BE2C (cell line): Measurements from ENCODE around the gene FKBP6.

Source experiments
- DNase-seq: peaks from one replicate; pipeline ENCODE4 v3.0.0-alpha.2; 2020
- H3K27me3 ChIP-seq: fragments of 250-450 bp; sonication (Bioruptor Pico); 2 replicates; pipeline ENCODE4 v1.5.1; 2020; ENCODE audit warnings: mild to moderate bottlenecking
- H3K36me3 ChIP-seq: fragments of 250-450 bp; sonication (Bioruptor Pico); 2 replicates; pipeline ENCODE4 v1.5.1; 2020; ENCODE audit warnings: mild to moderate bottlenecking
- H3K4me1 ChIP-seq: fragments of 250-450 bp; sonication (Bioruptor Pico); 2 replicates; pipeline ENCODE4 v1.5.1; 2020
- H3K4me3 ChIP-seq: 2 replicates; pipeline ENCODE4 v1.5.1; 2011; ENCODE audit warnings: low read depth, low read length
- H3K9me3 ChIP-seq: fragments of 250-450 bp; sonication (Bioruptor Pico); 2 replicates; pipeline ENCODE4 v1.5.1; 2020
- CTCF ChIP-seq: IDR thresholded peaks from 2 replicates; pipeline ENCODE4 v1.5.1; 2012; ENCODE audit warnings: mild to moderate bottlenecking, low read depth, low read length

Gene FKBP6

DNA sequence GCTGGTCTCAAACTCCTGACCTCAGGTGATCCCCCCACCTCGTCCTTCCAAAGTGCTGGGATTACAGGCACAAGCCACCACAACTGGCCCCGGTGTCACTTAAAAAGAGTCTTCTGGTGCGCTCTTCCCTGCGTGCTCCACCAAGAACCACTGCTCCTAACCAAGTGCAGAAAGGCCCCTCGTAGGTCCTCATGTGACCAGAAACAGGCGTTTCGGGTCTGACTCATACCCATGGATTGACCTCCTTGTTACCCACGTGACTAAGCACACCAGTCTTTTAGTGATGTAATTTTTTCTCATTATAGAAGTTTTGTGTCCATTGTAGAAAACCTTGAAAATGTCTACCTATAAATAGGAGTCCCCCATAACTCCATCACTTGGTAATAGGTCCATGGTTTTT is 13.9 kb downstream of the FKBP6 start:
- H3K27me3 ChIP-seq: no peaks in the 10 kb centered on the region
- no peak overlapping the region for H3K4me3 ChIP-seq
- no peaks in the 10 kb centered on the region for H3K9me3 ChIP-seq
- no peaks in the 10 kb centered on the region for H3K4me1 ChIP-seq
- H3K36me3 ChIP-seq: no peaks in the 10 kb centered on the region
- DNase-seq: no peak
- no peak for TF ChIP-seq CTCF

- DNase-seq: peak; percentile 35
- H3K9me3 ChIP-seq: no peaks in the 10 kb centered on the region
- H3K4me1 ChIP-seq: no peaks in the 10 kb centered on the region
- no peaks in the 10 kb centered on the region for H3K36me3 ChIP-seq
- H3K27me3 ChIP-seq: no peaks in the 10 kb centered on the region
- no peak overlapping the region for H3K4me3 ChIP-seq
- TF ChIP-seq CTCF: peak; percentile 67
Measured at GRCh38 chr7:73342645-73343044, 14.7 kb downstream of the FKBP6 start.

DNA sequence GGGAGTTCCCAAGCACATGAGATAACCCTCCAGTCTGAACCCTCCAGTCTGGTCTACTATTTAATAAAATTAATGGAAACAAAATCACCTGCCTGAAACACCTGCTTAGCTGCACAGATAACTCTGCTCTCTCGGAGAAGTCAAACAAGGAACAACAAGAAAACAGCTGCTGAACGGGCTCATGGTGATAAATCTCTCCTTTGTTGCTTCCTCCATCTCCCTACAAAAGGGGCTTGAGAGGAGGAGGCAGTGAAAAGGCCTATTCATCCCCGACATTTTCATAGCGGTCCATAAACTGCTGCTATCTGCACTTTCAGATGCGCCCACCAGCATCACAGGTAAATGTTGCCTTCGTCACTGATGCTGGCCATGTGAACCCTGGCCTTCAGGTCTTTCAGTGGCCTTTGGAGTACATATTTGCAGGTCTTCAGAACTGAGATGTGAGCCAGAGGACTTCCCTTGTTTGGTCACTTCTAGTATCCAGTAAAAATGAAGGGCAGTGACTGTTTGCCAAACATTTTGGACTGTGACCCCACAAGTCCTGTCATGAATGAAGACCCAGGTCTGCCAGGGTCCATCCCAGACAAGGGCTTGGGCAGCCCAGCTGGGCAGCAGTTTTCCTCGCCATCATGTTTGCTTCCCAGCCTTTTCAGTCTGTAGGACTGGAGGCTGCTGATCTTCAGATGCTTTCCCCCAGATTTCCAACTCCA is 15.9 kb downstream of the FKBP6 start:
- Histone ChIP-seq H3K9me3 (no peaks in the 10 kb centered on the region), H3K36me3 (no peaks in the 10 kb centered on the region), H3K4me3 (no peak overlapping the region), H3K27me3 (no peaks in the 10 kb centered on the region), H3K4me1 (no peaks in the 10 kb centered on the region)
- no peak for TF ChIP-seq CTCF
- DNase-seq: no peak

- H3K4me1 ChIP-seq: no peaks in the 10 kb centered on the region
- H3K36me3 ChIP-seq: no peaks in the 10 kb centered on the region
- H3K9me3 ChIP-seq: no peaks in the 10 kb centered on the region
- no peak for DNase-seq
- no peak for TF ChIP-seq CTCF
- H3K27me3 ChIP-seq: no peaks in the 10 kb centered on the region
- H3K4me3 ChIP-seq: no peak overlapping the region
Measured at GRCh38 chr7:73345538-73345937, 17.6 kb downstream of the FKBP6 start.

DNA sequence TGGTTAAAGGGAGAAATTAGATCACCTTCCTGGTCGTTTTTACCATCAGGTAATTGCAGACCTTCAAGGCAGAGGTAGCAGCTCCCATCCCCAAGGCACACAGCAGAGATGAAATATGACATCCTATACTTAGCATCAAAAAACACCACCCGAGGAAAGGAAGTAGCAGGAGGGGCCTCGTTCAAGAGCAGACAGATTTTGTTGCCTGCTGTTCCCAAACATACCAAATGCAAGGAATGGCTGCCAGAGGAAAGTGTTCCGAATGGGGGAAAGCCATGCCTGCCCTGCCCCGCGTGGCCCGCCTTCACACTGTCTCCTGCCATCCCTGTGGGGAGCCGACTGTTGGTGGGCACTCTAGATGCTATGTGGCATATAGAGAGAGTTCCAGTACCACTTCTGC is 18.0 kb downstream of the FKBP6 start:
- no peak overlapping the region for H3K4me3 ChIP-seq
- H3K9me3 ChIP-seq: no peaks in the 10 kb centered on the region
- H3K27me3 ChIP-seq: no peaks in the 10 kb centered on the region
- no peak for DNase-seq
- H3K36me3 ChIP-seq: no peaks in the 10 kb centered on the region
- H3K4me1 ChIP-seq: no peaks in the 10 kb centered on the region
- TF ChIP-seq CTCF: no peak

DNA sequence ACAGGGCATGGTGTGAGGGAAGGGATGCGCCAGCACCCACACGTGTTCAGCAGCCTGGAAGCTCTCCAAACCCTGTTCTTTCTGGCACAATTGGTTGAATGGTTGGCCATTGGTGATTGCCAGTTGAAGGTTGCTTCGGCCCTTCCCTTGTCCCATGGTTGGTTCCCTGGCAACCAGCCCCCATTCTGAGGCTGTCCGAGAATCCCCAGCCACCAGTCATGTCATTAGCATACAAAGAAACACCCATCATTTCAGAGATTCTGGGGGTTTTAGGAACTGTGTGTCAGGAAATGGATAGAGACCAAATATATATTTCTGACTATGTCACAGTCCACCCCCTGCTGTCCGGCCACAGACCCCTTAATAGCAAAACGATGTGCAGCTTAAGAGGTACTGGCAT is 21.8 kb downstream of the FKBP6 start:
- Histone ChIP-seq H3K27me3 (no peaks in the 10 kb centered on the region), H3K4me3 (no peak overlapping the region)

More for the DNA sequence above, 21.8 kb downstream of the FKBP6 start:
- no peak for DNase-seq
- Histone ChIP-seq H3K9me3 (no peaks in the 10 kb centered on the region), H3K36me3 (no peaks in the 10 kb centered on the region), H3K4me1 (no peaks in the 10 kb centered on the region)
- no peak for TF ChIP-seq CTCF
